Hepatocyte (in vitro differentiated cells): ENCODE data around the gene CRTAP.

Source experiments
- EZH2 ChIP-seq: fragments of 200-600 bp; sonication (generic); IDR thresholded peaks from 2 replicates; pipeline ENCODE4 v1.6.1; 2016; ENCODE audit warnings: antibody characterized with exemption, mild to moderate bottlenecking, borderline replicate concordance
- TF ChIP-seq, protein P1 (sequence below): fragments of 200-600 bp; sonication (generic); IDR thresholded peaks from 2 replicates; pipeline ENCODE4 v1.5.1; 2016; ENCODE audit warnings: antibody characterized with exemption, mild to moderate bottlenecking; ENCODE audit not compliant: poor library complexity

DNA sequence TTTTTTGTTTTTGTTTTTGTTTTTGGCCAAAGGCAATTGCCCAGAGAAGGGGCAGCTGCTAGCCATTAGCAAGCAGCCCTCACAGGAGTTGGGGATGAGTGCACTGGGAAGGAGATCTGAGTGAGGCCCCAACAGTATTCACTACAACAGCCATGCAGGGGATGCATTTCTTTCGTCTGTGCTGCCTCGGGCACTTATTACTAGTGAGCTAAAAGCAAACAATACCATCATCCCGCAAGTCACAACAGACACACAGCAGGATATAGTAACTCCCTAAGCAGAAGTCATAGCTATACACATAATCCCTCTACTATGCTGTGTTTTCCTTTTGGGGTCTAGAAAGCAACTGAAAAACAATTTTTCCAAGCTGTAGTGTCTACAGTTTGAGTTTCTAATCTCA lies 27.2 kb downstream of the CRTAP start:
- TF ChIP-seq, protein P1, sequence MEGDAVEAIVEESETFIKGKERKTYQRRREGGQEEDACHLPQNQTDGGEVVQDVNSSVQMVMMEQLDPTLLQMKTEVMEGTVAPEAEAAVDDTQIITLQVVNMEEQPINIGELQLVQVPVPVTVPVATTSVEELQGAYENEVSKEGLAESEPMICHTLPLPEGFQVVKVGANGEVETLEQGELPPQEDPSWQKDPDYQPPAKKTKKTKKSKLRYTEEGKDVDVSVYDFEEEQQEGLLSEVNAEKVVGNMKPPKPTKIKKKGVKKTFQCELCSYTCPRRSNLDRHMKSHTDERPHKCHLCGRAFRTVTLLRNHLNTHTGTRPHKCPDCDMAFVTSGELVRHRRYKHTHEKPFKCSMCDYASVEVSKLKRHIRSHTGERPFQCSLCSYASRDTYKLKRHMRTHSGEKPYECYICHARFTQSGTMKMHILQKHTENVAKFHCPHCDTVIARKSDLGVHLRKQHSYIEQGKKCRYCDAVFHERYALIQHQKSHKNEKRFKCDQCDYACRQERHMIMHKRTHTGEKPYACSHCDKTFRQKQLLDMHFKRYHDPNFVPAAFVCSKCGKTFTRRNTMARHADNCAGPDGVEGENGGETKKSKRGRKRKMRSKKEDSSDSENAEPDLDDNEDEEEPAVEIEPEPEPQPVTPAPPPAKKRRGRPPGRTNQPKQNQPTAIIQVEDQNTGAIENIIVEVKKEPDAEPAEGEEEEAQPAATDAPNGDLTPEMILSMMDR, result no peak
- TF ChIP-seq EZH2, result no peak
